Measurements from ENCODE around the gene OTOF.

GRCh38 chr2:26514045-26514444 lies 36.1 kb upstream of the OTOF start:
- TF ChIP-seq CREB1 (IDR thresholded peaks at IDR 0.05; ENCODE audit: low read depth): no peak
- TF ChIP-seq EGR1 (IDR thresholded peaks at IDR 0.05): no peak
- TF ChIP-seq MAX (IDR thresholded peaks at IDR 0.05): no peak

Data from Ishikawa (cell line).